OCI-LY3 (cell line): ENCODE measurements around the gene SAMD9.
"Not testable (repeated sequence)": the region's sequence is repeated elsewhere in the genome, so short reads cannot be mapped to it uniquely, and the experiment has no call there.

Experiments used
- EZH2phosphoT487 ChIP-seq: fragments of 200-600 bp; shearing (Covaris generic); IDR thresholded peaks from 2 replicates; pipeline ENCODE4 v1.6.1; 2018; ENCODE audit warnings: antibody characterized with exemption, mixed run types, low read depth
- TF ChIP-seq, protein P1 (sequence below): fragments of 200-600, 300-600 bp; sonication (generic); IDR thresholded peaks from 2 replicates; pipeline ENCODE4 v1.5.1; 2014; ENCODE audit warnings: antibody characterized with exemption, low read length, low read depth

DNA sequence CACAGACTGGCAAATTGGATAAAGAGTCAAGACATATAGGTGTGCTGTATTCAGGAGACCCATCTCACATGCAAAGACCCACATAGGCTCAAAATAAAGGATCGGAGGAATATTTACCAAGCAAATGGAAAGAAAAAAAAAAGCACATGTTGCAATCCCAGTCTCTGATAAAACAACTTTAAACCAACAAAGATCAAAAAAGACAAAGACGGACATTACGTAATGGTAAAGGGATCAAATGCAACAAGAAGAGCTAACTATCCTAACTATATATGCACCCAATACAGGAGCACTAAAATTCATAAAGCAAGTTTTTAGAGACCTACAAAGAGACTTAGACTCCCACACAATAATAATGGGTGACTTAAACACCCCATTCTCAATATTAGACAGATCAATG is 5.8 kb upstream of the SAMD9 start:
- TF ChIP-seq, protein P1, sequence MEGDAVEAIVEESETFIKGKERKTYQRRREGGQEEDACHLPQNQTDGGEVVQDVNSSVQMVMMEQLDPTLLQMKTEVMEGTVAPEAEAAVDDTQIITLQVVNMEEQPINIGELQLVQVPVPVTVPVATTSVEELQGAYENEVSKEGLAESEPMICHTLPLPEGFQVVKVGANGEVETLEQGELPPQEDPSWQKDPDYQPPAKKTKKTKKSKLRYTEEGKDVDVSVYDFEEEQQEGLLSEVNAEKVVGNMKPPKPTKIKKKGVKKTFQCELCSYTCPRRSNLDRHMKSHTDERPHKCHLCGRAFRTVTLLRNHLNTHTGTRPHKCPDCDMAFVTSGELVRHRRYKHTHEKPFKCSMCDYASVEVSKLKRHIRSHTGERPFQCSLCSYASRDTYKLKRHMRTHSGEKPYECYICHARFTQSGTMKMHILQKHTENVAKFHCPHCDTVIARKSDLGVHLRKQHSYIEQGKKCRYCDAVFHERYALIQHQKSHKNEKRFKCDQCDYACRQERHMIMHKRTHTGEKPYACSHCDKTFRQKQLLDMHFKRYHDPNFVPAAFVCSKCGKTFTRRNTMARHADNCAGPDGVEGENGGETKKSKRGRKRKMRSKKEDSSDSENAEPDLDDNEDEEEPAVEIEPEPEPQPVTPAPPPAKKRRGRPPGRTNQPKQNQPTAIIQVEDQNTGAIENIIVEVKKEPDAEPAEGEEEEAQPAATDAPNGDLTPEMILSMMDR = not testable (repeated sequence)
- TF ChIP-seq EZH2phosphoT487 = not testable (repeated sequence)
